WERI-Rb-1 (cell line): ENCODE results near the gene KDM8.

Source experiments
- DNase-seq: peaks from one replicate; pipeline ENCODE4 v3.0.0-alpha.2; 2020
- H3K27ac ChIP-seq: fragments of 250-450 bp; sonication (Bioruptor Pico); 2 replicates; pipeline ENCODE4 v1.5.1; 2020; ENCODE audit warnings: mild to moderate bottlenecking, moderate library complexity
- H3K27me3 ChIP-seq: fragments of 250-450 bp; sonication (Bioruptor Pico); 2 replicates; pipeline ENCODE4 v1.5.1; 2021; ENCODE audit warnings: mild to moderate bottlenecking, low read depth, moderate library complexity; ENCODE audit not compliant: insufficient read depth, severe bottlenecking
- H3K36me3 ChIP-seq: fragments of 250-450 bp; sonication (Bioruptor Pico); 2 replicates; pipeline ENCODE4 v1.5.1; 2020; ENCODE audit warnings: mild to moderate bottlenecking, moderate library complexity
- H3K4me3 ChIP-seq: 2 replicates; pipeline ENCODE4 v1.5.1; 2011; ENCODE audit warnings: low read depth, mild to moderate bottlenecking, control low read depth, low read length
- H3K9me3 ChIP-seq: fragments of 250-450 bp; sonication (Bioruptor Pico); 2 replicates; pipeline ENCODE4 v1.5.1; 2021; ENCODE audit warnings: mild to moderate bottlenecking, moderate library complexity; ENCODE audit not compliant: severe bottlenecking
- CTCF ChIP-seq: IDR thresholded peaks from 2 replicates; pipeline ENCODE4 v1.5.1; 2011; ENCODE audit warnings: low read depth, mild to moderate bottlenecking, control low read depth, inconsistent platforms, low read length

Gene KDM8

GRCh38 chr16:27214084-27214961 is 11.0 kb downstream of the KDM8 start:
- Histone ChIP-seq H3K27ac (no peak overlapping the region), H3K4me3 (no peak overlapping the region), H3K9me3 (no peaks in the 10 kb centered on the region), H3K36me3 (peaks cover 9% of the 10 kb centered on the region), H3K27me3 (no peaks in the 10 kb centered on the region)
- DNase-seq, result no peak
- no peak for TF ChIP-seq CTCF

GRCh38 chr16:27215660-27216059 is 12.3 kb downstream of the KDM8 start:
- DNase-seq, result no peak
- H3K36me3 ChIP-seq, result peaks cover 4% of the 10 kb centered on the region
- no peak overlapping the region for H3K27ac ChIP-seq
- H3K4me3 ChIP-seq, result no peak overlapping the region
- no peaks in the 10 kb centered on the region for H3K9me3 ChIP-seq
- H3K27me3 ChIP-seq, result no peaks in the 10 kb centered on the region
- TF ChIP-seq CTCF, result no peak

- H3K9me3 ChIP-seq, result no peaks in the 10 kb centered on the region
- H3K27ac ChIP-seq, result no peak overlapping the region
- H3K36me3 ChIP-seq, result no peaks in the 10 kb centered on the region; the same call in none of the 2 replicates
- H3K4me3 ChIP-seq, result no peak overlapping the region
- DNase-seq, result no peak
- no peaks in the 10 kb centered on the region for H3K27me3 ChIP-seq
- no peak for TF ChIP-seq CTCF
Observed at GRCh38 chr16:27216297-27216885, 13.1 kb downstream of the KDM8 start.

- no peak for DNase-seq
- TF ChIP-seq CTCF, result no peak
Observed at GRCh38 chr16:27217256-27217655, 13.9 kb downstream of the KDM8 start.

GRCh38 chr16:27218756-27219155 is 15.4 kb downstream of the KDM8 start:
- no peak for TF ChIP-seq CTCF
- Histone ChIP-seq H3K36me3 (no peaks in the 10 kb centered on the region; the same call in 1 of the 2 replicates), H3K9me3 (no peaks in the 10 kb centered on the region), H3K4me3 (no peak overlapping the region), H3K27me3 (no peaks in the 10 kb centered on the region), H3K27ac (no peak overlapping the region)
- DNase-seq, result no peak

More at GRCh38 chr16:27217256-27217655, 13.9 kb downstream of the KDM8 start:
- H3K27ac ChIP-seq, result no peak overlapping the region
- no peaks in the 10 kb centered on the region for H3K9me3 ChIP-seq
- no peaks in the 10 kb centered on the region; the same call in 1 of the 2 replicates for H3K36me3 ChIP-seq
- no peak overlapping the region for H3K4me3 ChIP-seq
- no peaks in the 10 kb centered on the region for H3K27me3 ChIP-seq
